HFFc6 (cell line): ENCODE data around the gene DOHH. TPM values are rescaled to one million over a fixed set of nuclear protein-coding genes. Genes with fewer than 3 reads are reported as not detected.
"Not testable (repeated sequence)": the region's sequence is repeated elsewhere in the genome, so short reads cannot be mapped to it uniquely, and the experiment has no call there.

Experiments
- DNase-seq: peaks from one replicate; pipeline ENCODE4 v3.0.0-alpha.2; 2018
- H3K27ac Mint-ChIP-seq: 2 replicates; pipeline ENCODE4 v1.8.0; 2020; ENCODE audit warnings: mild to moderate bottlenecking, mixed read lengths
- H3K27me3 Mint-ChIP-seq: 2 replicates; pipeline ENCODE4 v1.8.0; 2021; ENCODE audit warnings: mild to moderate bottlenecking, moderate library complexity, mixed read lengths; ENCODE audit not compliant: insufficient read depth
- H3K36me3 Mint-ChIP-seq: 2 replicates; pipeline ENCODE4 v1.8.0; 2021; ENCODE audit warnings: low read depth, mixed read lengths
- H3K4me1 Mint-ChIP-seq: 2 replicates; pipeline ENCODE4 v1.8.0; 2020; ENCODE audit warnings: low read depth, mixed read lengths
- H3K4me3 Mint-ChIP-seq: 2 replicates; pipeline ENCODE4 v1.8.0; 2020; ENCODE audit warnings: mild to moderate bottlenecking, moderate library complexity, mixed read lengths
- H3K9me3 Mint-ChIP-seq: 2 replicates; pipeline ENCODE4 v1.8.0; 2020; ENCODE audit warnings: mild to moderate bottlenecking, mixed read lengths
- CTCF ChIP-seq: fragments of 200-600 bp; sonication (generic); IDR thresholded peaks from 2 replicates; pipeline ENCODE4 v1.5.0; 2021; ENCODE audit warnings: antibody characterized with exemption, mild to moderate bottlenecking
- total RNA-seq, 6 experiments: library from RNA; stranded (reverse); fragmentation: NEBNext Ultra II Directional; extraction: Animal tissue kit (Norgen Biotek cat#: 25700); gene quantifications; 2 replicates in 1 of 6; 3 replicates in 5 of 6; pipeline ENCODE4 v1.2.3, GENCODE V29; 2021

DOHH gene
- total RNA-seq, 6 experiments from 2014 or later = 14.3 to 20.4 (median 17.0) TPM

DNA sequence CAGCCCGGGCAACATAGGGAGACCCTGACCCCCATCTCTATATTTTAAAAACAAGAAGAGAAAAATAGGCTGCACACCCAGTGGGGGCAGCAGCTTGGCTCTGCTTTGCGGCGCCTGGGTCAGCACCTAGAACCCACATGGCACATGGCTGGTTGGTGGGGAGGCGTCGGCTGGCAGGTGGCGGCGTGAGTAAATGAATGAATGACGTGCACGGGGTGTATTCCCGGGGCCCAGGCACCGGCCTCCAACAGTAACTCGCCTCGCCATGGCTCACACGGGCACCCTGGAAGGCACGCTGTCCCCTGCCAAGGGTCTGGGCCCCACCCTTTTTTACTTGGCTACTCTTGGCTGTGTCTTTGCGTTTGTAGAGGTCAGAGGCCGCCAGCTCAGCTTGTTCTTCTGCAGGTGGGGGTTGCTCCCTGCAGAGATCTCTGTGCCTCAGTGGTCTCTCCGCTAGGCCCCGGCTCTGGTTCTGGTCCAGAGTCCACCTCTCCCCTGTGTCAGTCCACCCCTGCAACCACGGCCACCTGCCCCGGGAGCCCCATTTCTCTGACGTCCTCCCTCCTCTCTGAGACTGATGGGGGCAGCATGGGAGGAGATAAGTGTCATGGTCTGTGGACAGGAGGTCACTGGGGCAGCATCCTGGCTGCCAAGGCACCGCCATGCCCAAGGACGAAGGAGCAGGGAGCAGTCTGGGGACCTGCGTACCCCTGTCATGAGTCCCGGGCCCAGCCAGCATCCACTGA is 11.2 kb upstream of the DOHH start:
- DNase-seq = no peak
- Mint-ChIP-seq H3K4me3 (no peak overlapping the region), H3K9me3 (no peaks in the 10 kb centered on the region), H3K27me3 (no peaks in the 10 kb centered on the region; the same call in 1 of the 2 replicates), H3K4me1 (peaks cover 53% of the 10 kb centered on the region), H3K27ac (no peak overlapping the region), H3K36me3 (peaks cover 19% of the 10 kb centered on the region)
- TF ChIP-seq CTCF = no peak

DNA sequence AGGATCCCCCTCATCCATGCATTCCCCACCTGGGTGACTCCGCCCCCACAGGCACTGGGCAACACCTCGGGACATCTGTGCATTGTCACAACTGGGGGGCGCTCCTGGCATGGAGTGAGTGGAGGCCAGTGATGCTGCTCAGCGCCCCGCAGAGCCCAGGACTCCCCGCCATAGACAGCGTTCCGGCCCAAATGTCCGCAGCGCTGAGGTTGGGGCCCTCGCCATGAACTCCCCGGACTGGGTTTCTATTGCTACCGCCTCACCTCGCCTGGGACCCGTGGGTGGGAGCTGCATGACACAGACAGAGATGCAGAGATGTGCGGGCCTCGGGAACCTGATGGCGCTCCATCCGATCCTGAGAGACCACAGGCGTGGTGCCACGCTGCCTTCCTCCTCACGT is 10.3 kb upstream of the DOHH start:
- peaks cover 52% of the 10 kb centered on the region for H3K4me1 Mint-ChIP-seq
- no peak for DNase-seq
- H3K27me3 Mint-ChIP-seq = no peaks in the 10 kb centered on the region; the same call in 1 of the 2 replicates
- peaks cover 20% of the 10 kb centered on the region for H3K36me3 Mint-ChIP-seq
- H3K27ac Mint-ChIP-seq = peak overlapping the region; percentile 88
- no peaks in the 10 kb centered on the region for H3K9me3 Mint-ChIP-seq
- TF ChIP-seq CTCF = no peak; the same call in 1 of the 2 replicates
- no peak overlapping the region for H3K4me3 Mint-ChIP-seq

DNA sequence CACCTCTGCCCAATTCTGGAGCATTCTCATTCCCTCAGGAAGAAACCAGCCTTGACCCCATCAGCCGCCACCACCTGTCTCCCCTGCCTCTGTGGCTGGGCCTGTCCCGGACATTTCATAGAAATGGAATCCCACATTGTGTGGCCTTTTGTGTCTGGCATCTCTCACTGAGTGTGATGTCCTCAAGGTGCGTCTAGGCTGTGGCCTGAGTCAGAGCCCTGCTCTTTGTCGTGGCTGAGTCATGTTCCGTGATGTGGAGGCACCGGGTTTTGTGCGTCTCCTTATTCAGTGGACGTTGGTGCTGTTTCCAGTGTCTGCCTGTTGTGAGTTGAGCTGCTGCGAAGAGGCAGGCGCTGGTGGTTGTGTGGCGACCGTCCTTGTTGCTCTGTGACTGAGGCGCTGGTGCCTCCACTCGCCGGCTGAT is 9.1 kb upstream of the DOHH start:
- Mint-ChIP-seq H3K27ac (peak overlapping the region; percentile 88), H3K9me3 (no peaks in the 10 kb centered on the region), H3K27me3 (no peaks in the 10 kb centered on the region; the same call in 1 of the 2 replicates), H3K36me3 (peaks cover 20% of the 10 kb centered on the region), H3K4me3 (peak overlapping the region; percentile 78), H3K4me1 (peaks cover 52% of the 10 kb centered on the region)
- peak; percentile 83 for DNase-seq
- TF ChIP-seq CTCF = no peak

- H3K27ac Mint-ChIP-seq = peak overlapping the region; percentile 88
- peak overlapping the region; percentile 78 for H3K4me3 Mint-ChIP-seq
- peaks cover 46% of the 10 kb centered on the region for H3K4me1 Mint-ChIP-seq
- no peaks in the 10 kb centered on the region; the same call in 1 of the 2 replicates for H3K27me3 Mint-ChIP-seq
- TF ChIP-seq CTCF = no peak
- peaks cover 20% of the 10 kb centered on the region for H3K36me3 Mint-ChIP-seq
- no peaks in the 10 kb centered on the region for H3K9me3 Mint-ChIP-seq
- DNase-seq = no peak
Measured at GRCh38 chr19:3508771-3509535, 8.5 kb upstream of the DOHH start.

GRCh38 chr19:3508121-3508661 is 7.7 kb upstream of the DOHH start:
- not testable (repeated sequence) for DNase-seq, H3K27me3 Mint-ChIP-seq, H3K9me3 Mint-ChIP-seq
- H3K27ac Mint-ChIP-seq = peak overlapping the region; percentile 46
- peak overlapping the region; percentile 96 for H3K4me3 Mint-ChIP-seq
- H3K36me3 Mint-ChIP-seq = peaks cover 20% of the 10 kb centered on the region
- H3K4me1 Mint-ChIP-seq = peaks cover 40% of the 10 kb centered on the region
